ENCODE measurements around the gene LMOD2. TPM values are rescaled to one million over a fixed set of nuclear protein-coding genes. Genes with fewer than 3 reads are reported as not detected.

LMOD2 gene
- total and polyA plus RNA-seq, 11 donors, result 202 to 1,479 (median 751) TPM

GRCh38 chr7:123657304-123657685 is 1.6 kb downstream of the LMOD2 start:
- WGBS, 4 donors, result 18 to 33% (median 24%) methylated on average over 1 of the region's 1 CpG
- Histone ChIP-seq H3K27me3 (no peaks in the 10 kb centered on the region), H3K27ac (peak overlapping the region; percentile 76 to 98 (median 89)), H3K4me1 (peaks cover 0 to 17% (median 0%) of the 10 kb centered on the region in 12 donors), H3K36me3 (peaks cover 0 to 19% (median under 1%) of the 10 kb centered on the region in 9 donors), H3K4me3 (peak overlapping the region; percentile 36 to 69 (median 58)), H3K9me3 (no peaks in the 10 kb centered on the region)
- ATAC-seq (peak; percentile 14 to 57 (median 46)), DNase-seq (peak in 2 of 5 donors; percentile 38 to 52)
- no peak for TF ChIP-seq CTCF (IDR thresholded peaks at IDR 0.05)
- TF ChIP-seq POLR2A (IDR thresholded peaks at IDR 0.05), result no peak
- intact Hi-C loops (cut with DNase I), result loop anchor here in 2 of 10 donors (5.0 kb wide), 2 partner anchors 55 to 90 kb away; partner anchors contain the start of genes ASB15 (in 1 of the 2) and WASL (in 1 of the 2)

GRCh38 chr7:123658023-123658422 is 2.4 kb downstream of the LMOD2 start:
- DNase-seq (no peak), ATAC-seq (peak in 3 of 4 donors; percentile 1 to 21 (median 2))
- intact Hi-C loops (cut with DNase I), result loop anchor here in 2 of 10 donors (5.0 kb wide), 2 partner anchors 56 to 89 kb away; partner anchors contain the start of genes ASB15 (in 1 of the 2) and WASL (in 1 of the 2)
- Histone ChIP-seq H3K27me3 (no peaks in the 10 kb centered on the region), H3K4me1 (peaks cover 0 to 9% (median 0%) of the 10 kb centered on the region in 12 donors), H3K9me3 (no peaks in the 10 kb centered on the region), H3K36me3 (peaks cover 0 to 22% (median 5%) of the 10 kb centered on the region in 9 donors), H3K4me3 (peak overlapping the region; percentile 32 to 69 (median 58)), H3K27ac (peak overlapping the region; percentile 69 to 98 (median 89))
- TF ChIP-seq POLR2A (IDR thresholded peaks at IDR 0.05) (no peak), CTCF (IDR thresholded peaks at IDR 0.05) (no peak)
- 46 to 59% (median 56%) methylated on average over 6 of the region's 6 CpGs for WGBS, 4 donors

- peak overlapping the region in 11 of 12 donors; percentile 36 to 69 (median 61) for H3K4me3 ChIP-seq
- H3K9me3 ChIP-seq, result no peaks in the 10 kb centered on the region
- intact Hi-C loops (cut with DNase I), result no loop called here
- H3K36me3 ChIP-seq, result peaks cover 0 to 49% (median 12%) of the 10 kb centered on the region in 9 donors
- DNase-seq (no peak), ATAC-seq (peak in 1 of 4 donors; percentile 7)
- TF ChIP-seq CTCF (IDR thresholded peaks at IDR 0.05) (no peak), POLR2A (IDR thresholded peaks at IDR 0.05) (no peak)
- 35 to 46% (median 39%) methylated on average over 8 of the region's 8 CpGs for WGBS, 4 donors
- no peaks in the 10 kb centered on the region for H3K27me3 ChIP-seq
- H3K4me1 ChIP-seq, result peaks cover 0 to 4% (median 0%) of the 10 kb centered on the region in 12 donors
- H3K27ac ChIP-seq, result peak overlapping the region in 11 of 12 donors; percentile 25 to 98 (median 87)
These were observed 5.1 kb downstream of the LMOD2 start for GRCh38 chr7:123660514-123661354.

GRCh38 chr7:123661765-123662164 is 6.1 kb downstream of the LMOD2 start:
- TF ChIP-seq POLR2A (IDR thresholded peaks at IDR 0.05) (no peak), CTCF (IDR thresholded peaks at IDR 0.05) (no peak)
- intact Hi-C loops (cut with DNase I), result no loop called here
- H3K9me3 ChIP-seq, result no peaks in the 10 kb centered on the region
- peak overlapping the region in 3 of 12 donors; percentile 88 to 94 (median 93) for H3K27ac ChIP-seq
- 23 to 31% (median 27%) methylated on average over 1 of the region's 1 CpG for WGBS, 4 donors
- DNase-seq, result no peak
- H3K4me3 ChIP-seq, result peak overlapping the region in 9 of 12 donors; percentile 18 to 69 (median 61)
- no peaks in the 10 kb centered on the region for H3K27me3 ChIP-seq
- no peak for ATAC-seq
- peaks cover 0 to 11% (median 0%) of the 10 kb centered on the region in 12 donors for H3K4me1 ChIP-seq
- peaks cover 0 to 58% (median 12%) of the 10 kb centered on the region in 9 donors for H3K36me3 ChIP-seq

All from heart left ventricle (tissue), 16 donors.